ENCODE measurements around the gene CCR7.

The CCR7 gene

GRCh38 chr17:40516581-40517285 is 48.5 kb downstream of the CCR7 start:
- DNase-seq (ENCODE audit: low spot score): no peak

GRCh38 chr17:40515491-40516041 is 49.7 kb downstream of the CCR7 start:
- no peak for DNase-seq (ENCODE audit: low spot score)

GRCh38 chr17:40515011-40515410 is 50.3 kb downstream of the CCR7 start:
- DNase-seq (ENCODE audit: low spot score): no peak

GRCh38 chr17:40514013-40514875 is 51.0 kb downstream of the CCR7 start:
- no peak for DNase-seq (ENCODE audit: low spot score)

DNA sequence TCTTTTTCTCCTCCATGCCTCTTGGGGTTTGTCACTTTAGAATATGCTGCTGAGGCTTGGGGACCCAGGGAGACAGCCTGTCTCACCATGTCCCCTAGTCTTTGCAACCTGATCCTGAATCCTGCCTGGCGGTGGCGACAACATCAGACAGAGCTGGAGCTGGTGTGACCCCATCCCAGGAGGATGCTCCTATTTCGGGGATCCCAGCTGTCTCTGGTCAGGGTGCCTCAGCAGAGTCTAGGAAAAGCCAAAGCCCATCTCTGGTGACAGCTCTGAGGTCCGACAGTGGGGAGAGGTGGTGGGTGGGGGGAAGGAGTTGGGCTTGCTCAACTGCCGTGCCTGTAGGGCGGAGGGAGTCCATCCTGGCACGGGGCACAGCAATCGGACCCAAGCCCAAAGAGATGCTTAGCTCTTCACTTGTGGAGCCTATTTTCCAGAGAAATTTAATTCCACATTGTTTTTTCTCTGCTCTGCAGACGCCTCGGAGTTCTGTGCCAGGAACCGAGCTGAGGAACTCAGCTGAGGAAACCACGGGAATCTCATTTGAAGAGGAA is 53.5 kb downstream of the CCR7 start:
- no peak for DNase-seq (ENCODE audit: low spot score)

DNA sequence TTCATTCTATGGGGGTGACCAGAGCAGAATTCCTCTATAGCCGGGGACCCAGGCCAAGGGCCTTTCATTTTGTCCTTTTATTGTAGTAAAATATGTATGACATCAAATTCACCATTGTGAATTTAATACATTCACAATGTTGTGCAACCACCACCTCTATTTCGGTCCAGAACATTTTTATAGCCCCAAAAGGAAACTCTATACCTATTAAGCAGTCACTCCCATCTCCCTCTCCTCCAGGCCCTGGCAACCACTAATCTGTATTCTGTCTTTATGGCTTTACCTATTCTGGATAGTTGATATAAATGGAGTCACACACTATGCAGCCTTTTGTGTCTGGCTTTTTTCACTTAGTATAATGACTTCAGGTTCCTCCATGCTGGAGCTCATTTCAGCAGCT is 54.1 kb downstream of the CCR7 start:
- no peak for DNase-seq (ENCODE audit: low spot score)

DNA sequence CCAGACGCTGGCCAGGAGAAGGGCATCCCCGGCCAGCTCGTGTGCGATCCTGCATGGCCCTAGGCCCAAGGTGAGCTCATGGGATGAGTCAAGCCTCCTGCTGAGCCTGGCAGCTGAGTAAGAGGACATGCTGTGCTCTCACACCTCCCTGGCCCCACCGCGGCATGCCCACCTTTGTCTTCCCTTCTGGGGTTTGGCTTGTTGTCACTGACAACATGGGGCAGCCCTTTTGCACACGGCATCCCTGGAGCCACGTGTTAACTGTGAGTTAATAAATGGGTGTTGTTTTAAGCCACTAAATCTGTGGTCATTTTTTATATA is 55.0 kb downstream of the CCR7 start:
- no peak for DNase-seq (ENCODE audit: low spot score)

- no peak for DNase-seq (ENCODE audit: low spot score)
Measured at GRCh38 chr17:40509626-40510327, 55.5 kb downstream of the CCR7 start.

GRCh38 chr17:40506786-40507185 is 58.5 kb downstream of the CCR7 start:
- DNase-seq (ENCODE audit: low spot score): no peak
